HepG2 (cell line): ENCODE results near the gene TLCD3B. TPM values are rescaled to one million over a fixed set of nuclear protein-coding genes. Genes with fewer than 3 reads are reported as not detected.
A peak's percentile ranks its signal among the peaks of the same experiment; 100 is the strongest.

Experiments used
- ATAC-seq: fragments of 200-7000 bp; cut with Tn5 transposase; 3 replicates; pipeline ENCODE4 v1.9.1; 2020; ENCODE audit warnings: mild to moderate bottlenecking, moderate library complexity
- BruUV-seq: library from RNA; stranded (reverse); fragments of 400-500 nt; replicated peaks from 2 replicates; lab custom pipeline; 2021; lab: Mats Ljungman, UMichigan
- CTCF ChIA-PET: fragments of 300-600 bp; formaldehyde crosslinking; extraction: SDS; loops from one replicate; lab custom pipeline; 2021; ENCODE audit warnings: low total read pairs, inconsistent platforms, low intra/inter-chr PET ratio; lab: Yijun Ruan, JAX
- POLR2A ChIA-PET: fragments of 350-600 bp; sonication (Branson Sonifier 250); formaldehyde crosslinking; loops from one replicate; lab custom pipeline; 2020; ENCODE audit warnings: antibody characterized with exemption, inconsistent platforms; lab: Yijun Ruan, JAX
- DNase-seq: peaks from one replicate; pipeline ENCODE4 v3.0.0-alpha.2; 2015; ENCODE audit warnings: low spot score
- FAIRE-seq: peaks from 3 replicates; lab custom pipeline; 2011; peaks lifted over from hg19 to GRCh38; lab: Jason Lieb, UNC
- H2AFZ ChIP-seq: one replicate; pipeline ENCODE4 v1.6.1; 2011; ENCODE audit warnings: low read length, inconsistent platforms
- H3K27ac ChIP-seq: fragments of 300-600 bp; 3 replicates; pipeline ENCODE4 v1.8.0; 2011; ENCODE audit warnings: mixed run types, mild to moderate bottlenecking, mixed read lengths, low read length, inconsistent platforms; ENCODE audit not compliant: insufficient read depth; ENCODE audit errors: extremely low read length
- H3K27me3 ChIP-seq, 2 experiments: fragments of 200-600 bp in 1 of 2; 2 replicates in 1 of 2; 3 replicates in 1 of 2; pipeline versions ENCODE4 v1.6.0 to v1.8.0; 2011; ENCODE audit warnings: low read length in 2 of 2, mild to moderate bottlenecking in 2 of 2, moderate library complexity in 2 of 2, inconsistent platforms in 1 of 2; ENCODE audit not compliant: insufficient read depth in 2 of 2, control insufficient read depth in 1 of 2
- H3K36me3 ChIP-seq, 2 experiments: fragments of 200-600 bp in 1 of 2; replicated peaks in 1 of 2; 2 replicates in 1 of 2; 3 replicates in 1 of 2; pipeline versions ENCODE4 v1.5.1 to v1.8.0; 2011; ENCODE audit warnings: low read length in 2 of 2, inconsistent platforms in 1 of 2; ENCODE audit not compliant: insufficient read depth in 2 of 2, control insufficient read depth in 1 of 2
- H3K4me1 ChIP-seq: 2 replicates; pipeline ENCODE4 v1.5.1; 2012; ENCODE audit warnings: low read length, inconsistent platforms; ENCODE audit not compliant: insufficient read depth
- H3K4me2 ChIP-seq: 2 replicates; pipeline ENCODE4 v1.6.0; 2011; ENCODE audit warnings: low read depth, low read length, inconsistent platforms
- H3K4me3 ChIP-seq, 3 experiments: fragments of 200-600 bp in 1 of 3; sonication (generic), shearing (Covaris generic) in 1 of 3; replicated peaks in 1 of 3; 2 replicates each; pipeline ENCODE4 v1.5.1; 2011 to 2016; ENCODE audit warnings: low read length in 3 of 3, inconsistent platforms in 2 of 3, low read depth in 2 of 3, mild to moderate bottlenecking in 2 of 3, control low read depth in 1 of 3, mixed read lengths in 1 of 3; ENCODE audit not compliant: insufficient read depth in 1 of 3
- H3K79me2 ChIP-seq: one replicate; pipeline ENCODE4 v1.6.1; 2011; ENCODE audit warnings: low read length, inconsistent platforms; ENCODE audit not compliant: insufficient read depth
- H3K9ac ChIP-seq: 2 replicates; pipeline ENCODE4 v1.6.0; 2011; ENCODE audit warnings: mild to moderate bottlenecking, low read depth, low read length, inconsistent platforms; ENCODE audit not compliant: insufficient read depth
- H3K9me3 ChIP-seq: 2 replicates; pipeline ENCODE4 v1.5.1; 2012; ENCODE audit warnings: mild to moderate bottlenecking, low read length
- H4K20me1 ChIP-seq: 2 replicates; pipeline ENCODE4 v1.6.0; 2011; ENCODE audit warnings: inconsistent platforms, mild to moderate bottlenecking, low read length, moderate library complexity; ENCODE audit not compliant: insufficient read depth
- ATAD3A ChIP-seq: sonication (generic); formaldehyde crosslinking; IDR thresholded peaks from 2 replicates; pipeline ENCODE4 v1.4.0; 2020; ENCODE audit warnings: missing genetic modification reagents
- GPN1 ChIP-seq: sonication (generic); formaldehyde crosslinking; IDR thresholded peaks from 2 replicates; pipeline ENCODE4 v1.5.1; 2020; ENCODE audit warnings: missing genetic modification reagents, borderline replicate concordance
- SYNCRIP ChIP-seq: fragments of 200-400 bp; formaldehyde crosslinking; IDR thresholded peaks from 2 replicates; pipeline ENCODE4 v1.6.1; 2018; ENCODE audit warnings: mild to moderate bottlenecking, low read depth, low read length; ENCODE audit not compliant: insufficient read depth
- ZBTB21 ChIP-seq: sonication (generic); formaldehyde crosslinking; IDR thresholded peaks from 2 replicates; pipeline ENCODE4 v1.4.0; 2020; ENCODE audit warnings: missing genetic modification reagents
- ZFP1 ChIP-seq: IDR thresholded peaks from 2 replicates; pipeline ENCODE4 v1.6.1; 2016
- whole genome bisulfite sequencing: methylation state at CpG from one replicate; pipeline ENCODE4 v1.1.6; 2017; ENCODE audit warnings: low lambda C conversion rate; 5-methylcytosine and 5-hydroxymethylcytosine counted together
- in situ Hi-C: cut with HindIII; loops from 2 replicates; pipeline ENCODE4 v1.10.0; 2017; ENCODE audit warnings: low pct_unique_long_range_greater_than_20kb; ENCODE audit not compliant: extremely low pct_ligation_motif_present
- intact Hi-C: fragments of 100-400 bp; cut with micrococcal nuclease; formaldehyde crosslinking; loops from one replicate; pipeline ENCODE4 v1.10.0; 2022; ENCODE audit not compliant: unreplicated experiment
- polyA plus RNA-seq, 8 experiments: library from polyadenylated mRNA; depleted of rRNA in 3 of 8; stranded (reverse) in 7 of 8; unstranded in 1 of 8; fragments of >200 nt; fragmentation: Illumina TruSeq in 4 of 8; extraction: Trizol in 4 of 8; gene quantifications; 2 replicates each; pipeline versions ENCODE4 v1.2.1 to v1.2.3, GENCODE V29; 2011 to 2016; ENCODE audit warnings: low read depth in 4 of 8, missing spikeins in 1 of 8, mixed read lengths in 1 of 8; ENCODE audit not compliant: insufficient read depth in 1 of 8
- total RNA-seq, 5 experiments: library from RNA; depleted of rRNA; stranded (reverse); fragments of >200 nt; fragmentation: Illumina TruSeq; extraction: Trizol; gene quantifications; 2 replicates each; pipeline ENCODE4 v1.2.3, GENCODE V29; 2016; ENCODE audit warnings: low read depth in 1 of 5
- TF ChIP-seq, protein P1 (sequence below): sonication (generic); formaldehyde crosslinking; IDR thresholded peaks from 2 replicates; pipeline ENCODE4 v1.9.0; 2021; ENCODE audit warnings: mild to moderate bottlenecking, missing genetic modification reagents
- TF ChIP-seq, protein P2 (sequence below): sonication (generic); formaldehyde crosslinking; IDR thresholded peaks from 2 replicates; pipeline ENCODE4 v1.8.1; 2022; ENCODE audit warnings: low read depth, mild to moderate bottlenecking, missing genetic modification reagents
- TF ChIP-seq, protein P3 (sequence below): sonication (generic); formaldehyde crosslinking; conservative IDR thresholded peaks from 2 replicates; pipeline ENCODE4 v1.8.1; 2023; ENCODE audit warnings: missing genetic modification reagents
- TF ChIP-seq, protein P4 (sequence below): sonication (generic); formaldehyde crosslinking; conservative IDR thresholded peaks from 2 replicates; pipeline ENCODE4 v1.4.0; 2020; ENCODE audit warnings: missing genetic modification reagents

TLCD3B gene
- total and polyA plus RNA-seq, 2 of the 13 experiments (the other 11 are each of a cell fraction or from before 2014, with no cell fraction given): not detected

DNA sequence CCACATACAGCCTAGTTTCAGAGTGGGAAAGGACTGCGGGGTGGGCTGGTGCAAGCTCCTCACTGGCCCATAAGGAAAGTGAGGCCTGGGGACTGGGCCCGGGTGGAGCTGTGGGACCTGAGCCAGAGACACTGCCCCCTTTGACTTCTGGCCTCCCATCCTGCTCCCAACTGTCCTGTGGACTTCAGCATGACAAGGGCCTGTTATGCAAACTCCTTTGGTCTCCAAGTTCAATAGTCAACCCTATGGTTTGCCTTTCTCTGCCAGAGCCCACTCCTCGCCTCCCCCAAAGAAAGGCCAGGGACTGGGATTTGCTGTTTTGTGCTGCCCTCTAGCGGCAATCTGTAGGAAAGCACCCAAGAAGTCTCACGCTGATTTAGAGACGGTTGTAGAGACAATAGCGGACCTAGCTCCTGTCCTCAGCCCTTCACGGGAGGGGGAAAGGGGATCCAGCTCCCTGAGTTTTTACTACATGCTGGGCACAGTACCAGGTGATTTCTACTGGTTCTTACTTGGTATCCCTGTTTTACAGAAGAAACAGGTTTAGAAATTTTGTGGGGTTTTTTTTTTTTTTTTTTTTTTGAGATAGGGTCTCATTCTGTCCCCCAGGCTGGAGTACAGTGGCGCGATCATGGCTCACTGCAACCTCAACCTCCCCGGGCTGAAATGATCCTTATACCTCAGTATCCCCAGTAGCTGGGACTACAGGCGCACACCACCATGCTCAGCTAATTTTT lies 1.2 kb upstream of the TLCD3B start:
- CTCF ChIA-PET: interaction anchor here (1.1 to 2.7 kb wide), 3 partner anchors 21 to 332 kb away, joined by 4 to 11 read pairs (median 5); a partner anchor contains a TSS
- Histone ChIP-seq H3K9me3 (no peaks in the 10 kb centered on the region), H3K4me3 (no peak overlapping the region), H3K36me3 (no peaks in the 10 kb centered on the region), H2AFZ (no peak overlapping the region), H3K9ac (no peak overlapping the region), H3K79me2 (no peaks in the 10 kb centered on the region), H4K20me1 (no peaks in the 10 kb centered on the region; the same call in 1 of the 2 replicates), H3K4me2 (peak overlapping the region; percentile 33), H3K4me1 (peaks cover 23% of the 10 kb centered on the region), H3K27ac (no peak overlapping the region), H3K27me3 (peaks cover 11 to 51% of the 10 kb centered on the region in 2 experiments)
- FAIRE-seq (peak; percentile 93), DNase-seq (peak; percentile 82), ATAC-seq (peak; percentile 65)
- POLR2A ChIA-PET: interaction anchor here (1.0 to 1.7 kb wide), 9 partner anchors 22 to 387 kb away, joined by 3 to 6 read pairs (median 3); partner anchors contain the start of genes ALDOA, DOC2A, INO80E and KCTD13
- in situ Hi-C loops (loop anchor here (10.0 kb wide), 1 partner anchor 337 kb away; no protein-coding TSS in a partner anchor), intact Hi-C loops (loop anchor here (5.0 kb wide), 1 partner anchor 330 kb away; no protein-coding TSS in a partner anchor)
- WGBS: 17% methylated on average over 12 of the region's 12 CpGs
- no TSS peak for BruUV-seq
- no peak for TF ChIP-seq ATAD3A (CRISPR knock-in tag)
- TF ChIP-seq ZFP1 (CRISPR knock-in tag): no peak
- no peak for TF ChIP-seq ZBTB21 (CRISPR knock-in tag)
- TF ChIP-seq GPN1: no peak
- TF ChIP-seq, protein P1, sequence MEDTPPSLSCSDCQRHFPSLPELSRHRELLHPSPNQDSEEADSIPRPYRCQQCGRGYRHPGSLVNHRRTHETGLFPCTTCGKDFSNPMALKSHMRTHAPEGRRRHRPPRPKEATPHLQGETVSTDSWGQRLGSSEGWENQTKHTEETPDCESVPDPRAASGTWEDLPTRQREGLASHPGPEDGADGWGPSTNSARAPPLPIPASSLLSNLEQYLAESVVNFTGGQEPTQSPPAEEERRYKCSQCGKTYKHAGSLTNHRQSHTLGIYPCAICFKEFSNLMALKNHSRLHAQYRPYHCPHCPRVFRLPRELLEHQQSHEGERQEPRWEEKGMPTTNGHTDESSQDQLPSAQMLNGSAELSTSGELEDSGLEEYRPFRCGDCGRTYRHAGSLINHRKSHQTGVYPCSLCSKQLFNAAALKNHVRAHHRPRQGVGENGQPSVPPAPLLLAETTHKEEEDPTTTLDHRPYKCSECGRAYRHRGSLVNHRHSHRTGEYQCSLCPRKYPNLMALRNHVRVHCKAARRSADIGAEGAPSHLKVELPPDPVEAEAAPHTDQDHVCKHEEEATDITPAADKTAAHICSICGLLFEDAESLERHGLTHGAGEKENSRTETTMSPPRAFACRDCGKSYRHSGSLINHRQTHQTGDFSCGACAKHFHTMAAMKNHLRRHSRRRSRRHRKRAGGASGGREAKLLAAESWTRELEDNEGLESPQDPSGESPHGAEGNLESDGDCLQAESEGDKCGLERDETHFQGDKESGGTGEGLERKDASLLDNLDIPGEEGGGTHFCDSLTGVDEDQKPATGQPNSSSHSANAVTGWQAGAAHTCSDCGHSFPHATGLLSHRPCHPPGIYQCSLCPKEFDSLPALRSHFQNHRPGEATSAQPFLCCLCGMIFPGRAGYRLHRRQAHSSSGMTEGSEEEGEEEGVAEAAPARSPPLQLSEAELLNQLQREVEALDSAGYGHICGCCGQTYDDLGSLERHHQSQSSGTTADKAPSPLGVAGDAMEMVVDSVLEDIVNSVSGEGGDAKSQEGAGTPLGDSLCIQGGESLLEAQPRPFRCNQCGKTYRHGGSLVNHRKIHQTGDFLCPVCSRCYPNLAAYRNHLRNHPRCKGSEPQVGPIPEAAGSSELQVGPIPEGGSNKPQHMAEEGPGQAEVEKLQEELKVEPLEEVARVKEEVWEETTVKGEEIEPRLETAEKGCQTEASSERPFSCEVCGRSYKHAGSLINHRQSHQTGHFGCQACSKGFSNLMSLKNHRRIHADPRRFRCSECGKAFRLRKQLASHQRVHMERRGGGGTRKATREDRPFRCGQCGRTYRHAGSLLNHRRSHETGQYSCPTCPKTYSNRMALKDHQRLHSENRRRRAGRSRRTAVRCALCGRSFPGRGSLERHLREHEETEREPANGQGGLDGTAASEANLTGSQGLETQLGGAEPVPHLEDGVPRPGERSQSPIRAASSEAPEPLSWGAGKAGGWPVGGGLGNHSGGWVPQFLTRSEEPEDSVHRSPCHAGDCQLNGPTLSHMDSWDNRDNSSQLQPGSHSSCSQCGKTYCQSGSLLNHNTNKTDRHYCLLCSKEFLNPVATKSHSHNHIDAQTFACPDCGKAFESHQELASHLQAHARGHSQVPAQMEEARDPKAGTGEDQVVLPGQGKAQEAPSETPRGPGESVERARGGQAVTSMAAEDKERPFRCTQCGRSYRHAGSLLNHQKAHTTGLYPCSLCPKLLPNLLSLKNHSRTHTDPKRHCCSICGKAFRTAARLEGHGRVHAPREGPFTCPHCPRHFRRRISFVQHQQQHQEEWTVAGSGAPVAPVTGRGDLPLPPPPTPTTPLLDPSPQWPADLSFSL (CRISPR knock-in tag): no peak
- no peak for TF ChIP-seq SYNCRIP
- TF ChIP-seq, protein P2, sequence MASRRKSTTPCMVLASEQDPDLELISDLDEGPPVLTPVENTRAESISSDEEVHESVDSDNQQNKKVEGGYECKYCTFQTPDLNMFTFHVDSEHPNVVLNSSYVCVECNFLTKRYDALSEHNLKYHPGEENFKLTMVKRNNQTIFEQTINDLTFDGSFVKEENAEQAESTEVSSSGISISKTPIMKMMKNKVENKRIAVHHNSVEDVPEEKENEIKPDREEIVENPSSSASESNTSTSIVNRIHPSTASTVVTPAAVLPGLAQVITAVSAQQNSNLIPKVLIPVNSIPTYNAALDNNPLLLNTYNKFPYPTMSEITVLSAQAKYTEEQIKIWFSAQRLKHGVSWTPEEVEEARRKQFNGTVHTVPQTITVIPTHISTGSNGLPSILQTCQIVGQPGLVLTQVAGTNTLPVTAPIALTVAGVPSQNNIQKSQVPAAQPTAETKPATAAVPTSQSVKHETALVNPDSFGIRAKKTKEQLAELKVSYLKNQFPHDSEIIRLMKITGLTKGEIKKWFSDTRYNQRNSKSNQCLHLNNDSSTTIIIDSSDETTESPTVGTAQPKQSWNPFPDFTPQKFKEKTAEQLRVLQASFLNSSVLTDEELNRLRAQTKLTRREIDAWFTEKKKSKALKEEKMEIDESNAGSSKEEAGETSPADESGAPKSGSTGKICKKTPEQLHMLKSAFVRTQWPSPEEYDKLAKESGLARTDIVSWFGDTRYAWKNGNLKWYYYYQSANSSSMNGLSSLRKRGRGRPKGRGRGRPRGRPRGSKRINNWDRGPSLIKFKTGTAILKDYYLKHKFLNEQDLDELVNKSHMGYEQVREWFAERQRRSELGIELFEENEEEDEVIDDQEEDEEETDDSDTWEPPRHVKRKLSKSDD (CRISPR knock-in tag): no peak
- TF ChIP-seq, protein P3, sequence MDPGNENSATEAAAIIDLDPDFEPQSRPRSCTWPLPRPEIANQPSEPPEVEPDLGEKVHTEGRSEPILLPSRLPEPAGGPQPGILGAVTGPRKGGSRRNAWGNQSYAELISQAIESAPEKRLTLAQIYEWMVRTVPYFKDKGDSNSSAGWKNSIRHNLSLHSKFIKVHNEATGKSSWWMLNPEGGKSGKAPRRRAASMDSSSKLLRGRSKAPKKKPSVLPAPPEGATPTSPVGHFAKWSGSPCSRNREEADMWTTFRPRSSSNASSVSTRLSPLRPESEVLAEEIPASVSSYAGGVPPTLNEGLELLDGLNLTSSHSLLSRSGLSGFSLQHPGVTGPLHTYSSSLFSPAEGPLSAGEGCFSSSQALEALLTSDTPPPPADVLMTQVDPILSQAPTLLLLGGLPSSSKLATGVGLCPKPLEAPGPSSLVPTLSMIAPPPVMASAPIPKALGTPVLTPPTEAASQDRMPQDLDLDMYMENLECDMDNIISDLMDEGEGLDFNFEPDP (CRISPR knock-in tag): no peak
- TF ChIP-seq, protein P4, sequence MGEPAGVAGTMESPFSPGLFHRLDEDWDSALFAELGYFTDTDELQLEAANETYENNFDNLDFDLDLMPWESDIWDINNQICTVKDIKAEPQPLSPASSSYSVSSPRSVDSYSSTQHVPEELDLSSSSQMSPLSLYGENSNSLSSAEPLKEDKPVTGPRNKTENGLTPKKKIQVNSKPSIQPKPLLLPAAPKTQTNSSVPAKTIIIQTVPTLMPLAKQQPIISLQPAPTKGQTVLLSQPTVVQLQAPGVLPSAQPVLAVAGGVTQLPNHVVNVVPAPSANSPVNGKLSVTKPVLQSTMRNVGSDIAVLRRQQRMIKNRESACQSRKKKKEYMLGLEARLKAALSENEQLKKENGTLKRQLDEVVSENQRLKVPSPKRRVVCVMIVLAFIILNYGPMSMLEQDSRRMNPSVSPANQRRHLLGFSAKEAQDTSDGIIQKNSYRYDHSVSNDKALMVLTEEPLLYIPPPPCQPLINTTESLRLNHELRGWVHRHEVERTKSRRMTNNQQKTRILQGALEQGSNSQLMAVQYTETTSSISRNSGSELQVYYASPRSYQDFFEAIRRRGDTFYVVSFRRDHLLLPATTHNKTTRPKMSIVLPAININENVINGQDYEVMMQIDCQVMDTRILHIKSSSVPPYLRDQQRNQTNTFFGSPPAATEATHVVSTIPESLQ: no peak
